GM12878 (cell line): Measurements from ENCODE around the gene ZNF148. TPM values are rescaled to one million over a fixed set of nuclear protein-coding genes. Genes with fewer than 3 reads are reported as not detected.

Source experiments
- ATAC-seq: fragments of 200-7000 bp; cut with Tn5 transposase; 3 replicates; pipeline ENCODE4 v1.9.1; 2020; ENCODE audit warnings: mild to moderate bottlenecking, moderate library complexity
- BruUV-seq: library from RNA; stranded (reverse); fragments of 400-500 nt; replicated peaks from 2 replicates; lab custom pipeline; 2021; lab: Mats Ljungman, UMichigan
- CTCF ChIA-PET: fragments of 300-600 bp; sonication (Branson Sonifier 250); formaldehyde crosslinking; extraction: SDS; loops from one replicate; lab custom pipeline; 2021; ENCODE audit warnings: inconsistent platforms; lab: Yijun Ruan, JAX
- POLR2A ChIA-PET: fragments of 350-600 bp; formaldehyde crosslinking; extraction: SDS; loops from one replicate; lab custom pipeline; 2021; ENCODE audit warnings: inconsistent platforms; lab: Charles Lee
- RAD21 ChIA-PET: fragments of 300-600 bp; sonication (Branson Sonifier 250); formaldehyde crosslinking; loops from one replicate; lab custom pipeline; 2023; ENCODE audit warnings: antibody characterized with exemption; ENCODE audit not compliant: unreplicated experiment; lab: Charles Lee
- SMC1A ChIA-PET: fragments of 300-600 bp; sonication (Branson Sonifier 250); formaldehyde crosslinking; loops from one replicate; lab custom pipeline; 2023; ENCODE audit not compliant: unreplicated experiment, uncharacterized antibody; lab: Charles Lee
- DNase-seq: peaks from one replicate; pipeline ENCODE4 v3.0.0-alpha.2; 2011; ENCODE audit warnings: low read depth, low spot score
- FAIRE-seq: peaks from 3 replicates; lab custom pipeline; 2011; peaks lifted over from hg19 to GRCh38; lab: Jason Lieb, UNC
- H2AFZ ChIP-seq: 2 replicates; pipeline ENCODE4 v1.6.0; 2011; ENCODE audit warnings: low read depth, low read length, control low read depth; ENCODE audit not compliant: control insufficient read depth
- H3K27ac ChIP-seq: 2 replicates; pipeline ENCODE4 v1.5.1; 2011; ENCODE audit warnings: control low read depth; ENCODE audit not compliant: control insufficient read depth, insufficient read depth
- H3K27me3 ChIP-seq, 2 experiments: replicated peaks in 1 of 2; 2 replicates each; pipeline versions ENCODE4 v1.6.0 to v1.6.1; 2011; ENCODE audit warnings: low read length in 1 of 2; ENCODE audit not compliant: control insufficient read depth in 2 of 2, insufficient read depth in 2 of 2
- H3K36me3 ChIP-seq, 2 experiments: 2 replicates each; pipeline ENCODE4 v1.5.1; 2011; ENCODE audit warnings: low read length in 1 of 2; ENCODE audit not compliant: control insufficient read depth in 2 of 2, insufficient read depth in 2 of 2
- H3K4me1 ChIP-seq: 2 replicates; pipeline ENCODE4 v1.6.1; 2011; ENCODE audit warnings: mild to moderate bottlenecking, low read length, moderate library complexity, mixed read lengths; ENCODE audit not compliant: control insufficient read depth, insufficient read depth
- H3K4me2 ChIP-seq: 2 replicates; pipeline ENCODE4 v1.6.0; 2011; ENCODE audit warnings: control low read depth; ENCODE audit not compliant: control insufficient read depth, insufficient read depth
- H3K4me3 ChIP-seq: fragments of 200-600 bp; sonication (generic); 2 replicates; pipeline ENCODE4 v1.5.1; 2016
- H3K79me2 ChIP-seq: 2 replicates; pipeline ENCODE4 v1.6.0; 2011; ENCODE audit warnings: low read length; ENCODE audit not compliant: control insufficient read depth, insufficient read depth
- H3K9ac ChIP-seq: 2 replicates; pipeline ENCODE4 v1.8.0; 2011; ENCODE audit warnings: low read length, control low read depth, mixed read lengths; ENCODE audit not compliant: control insufficient read depth, insufficient read depth
- H3K9me3 ChIP-seq: replicated peaks from 3 replicates; pipeline ENCODE4 v1.5.1; 2011; ENCODE audit warnings: mild to moderate bottlenecking, low read length; ENCODE audit not compliant: control insufficient read depth, insufficient read depth
- H4K20me1 ChIP-seq: 2 replicates; pipeline ENCODE4 v1.6.0; 2011; ENCODE audit not compliant: control insufficient read depth, insufficient read depth
- ASH2L ChIP-seq: fragments of 300-600, 200-600 bp; sonication (generic); IDR thresholded peaks from 2 replicates; pipeline ENCODE4 v1.6.1; 2017; ENCODE audit warnings: low read depth, mild to moderate bottlenecking, borderline replicate concordance
- BACH1 ChIP-seq: fragments of 450-650 bp; IDR thresholded peaks from 2 replicates; pipeline ENCODE4 v1.6.1; 2017; ENCODE audit warnings: mild to moderate bottlenecking, borderline replicate concordance
- BRCA1 ChIP-seq: IDR thresholded peaks from 2 replicates; pipeline ENCODE4 v1.6.1; 2011; ENCODE audit warnings: low read depth, low read length, improper control_type of control experiment
- CBX3 ChIP-seq: fragments of 200-600 bp; sonication (generic); IDR thresholded peaks from 2 replicates; pipeline ENCODE4 v1.6.1; 2016; ENCODE audit warnings: low read depth, borderline replicate concordance
- CBX5 ChIP-seq: sonication (generic); IDR thresholded peaks from 2 replicates; pipeline ENCODE4 v1.6.1; 2016; ENCODE audit warnings: low read depth, moderate library complexity, mild to moderate bottlenecking, inconsistent platforms
- MYB ChIP-seq: fragments of 150-350 bp; IDR thresholded peaks from 2 replicates; pipeline ENCODE4 v1.6.1; 2014; ENCODE audit warnings: mild to moderate bottlenecking, low read depth, low read length, borderline replicate concordance
- NFYB ChIP-seq: IDR thresholded peaks from 2 replicates; pipeline ENCODE4 v1.6.1; 2011; ENCODE audit warnings: low read depth, mild to moderate bottlenecking, low read length, improper control_type of control experiment, moderate library complexity; ENCODE audit not compliant: insufficient read depth
- POLR2A ChIP-seq: IDR thresholded peaks from 2 replicates; pipeline ENCODE4 v1.6.1; 2011; ENCODE audit warnings: low read depth, mild to moderate bottlenecking, low read length
- SIX5 ChIP-seq: IDR thresholded peaks from 2 replicates; pipeline ENCODE4 v1.6.1; 2011; ENCODE audit warnings: mild to moderate bottlenecking, low read depth, low read length, moderate library complexity; ENCODE audit not compliant: severe bottlenecking
- TBL1XR1 ChIP-seq: IDR thresholded peaks from 2 replicates; pipeline ENCODE4 v1.6.1; 2012; ENCODE audit warnings: low read depth, low read length, improper control_type of control experiment
- TCF3 ChIP-seq: IDR thresholded peaks from 2 replicates; pipeline ENCODE4 v1.6.1; 2012; ENCODE audit warnings: low read depth, mild to moderate bottlenecking, low read length, borderline replicate concordance; ENCODE audit not compliant: insufficient read depth
- WGBS: methylation state at CpG from one replicate; pipeline ENCODE4 v1.1.6; 2016; ENCODE audit warnings: low lambda C conversion rate; ENCODE audit not compliant: insufficient replicate concordance, insufficient coverage; ENCODE audit errors: missing lambda C conversion rate; 5-methylcytosine and 5-hydroxymethylcytosine counted together
- in situ Hi-C: fragments of 300-500 bp; cut with MboI; formaldehyde crosslinking; loops from 9 replicates; pipeline ENCODE4 v1.14.3; 2018; ENCODE audit warnings: mixed read lengths
- intact Hi-C: fragments of 100-400 bp; cut with micrococcal nuclease; formaldehyde crosslinking; loops from one replicate; pipeline ENCODE4 v1.14.2; 2022; ENCODE audit not compliant: unreplicated experiment
- polyA plus RNA-seq, 11 experiments: library from polyadenylated mRNA; depleted of rRNA in 4 of 11; unstranded in 6 of 11; stranded (reverse) in 5 of 11; fragments of >200 nt; fragmentation: Nextera tagmentation in 4 of 11; fragmentation: Illumina TruSeq in 1 of 11; extraction: Ambion mirVana in 4 of 11; extraction: Trizol in 1 of 11; gene quantifications; 1 replicate in 1 of 11; 2 replicates in 10 of 11; pipeline versions ENCODE4 v1.2.1 to v1.2.3, GENCODE V29; 2011 to 2016; ENCODE audit warnings: inconsistent platforms in 2 of 11, missing spikeins in 2 of 11, low read depth in 1 of 11
- total RNA-seq, 4 experiments: library from RNA; depleted of rRNA in 3 of 4; stranded (reverse); fragments of >200 nt in 3 of 4; fragmentation: Illumina TruSeq in 1 of 4; extraction: Trizol in 1 of 4; gene quantifications; 2 replicates each; pipeline versions ENCODE4 v1.2.1 to v1.2.3, GENCODE V29; 2013 to 2021
- TF ChIP-seq, protein P1 (sequence below): IDR thresholded peaks from 2 replicates; pipeline ENCODE4 v1.6.1; 2011; ENCODE audit warnings: low read depth, mild to moderate bottlenecking, low read length, moderate library complexity, borderline replicate concordance; ENCODE audit errors: extremely low read depth
- TF ChIP-seq, protein P2 (sequence below): fragments of 450-650 bp; IDR thresholded peaks from 2 replicates; pipeline ENCODE4 v1.6.1; 2017; ENCODE audit warnings: mild to moderate bottlenecking, moderate library complexity
- TF ChIP-seq, protein P3 (sequence below): fragments of 450-650 bp; IDR thresholded peaks from 2 replicates; pipeline ENCODE4 v1.6.1; 2017; ENCODE audit warnings: borderline replicate concordance

Gene ZNF148
- total and polyA plus RNA-seq, 10 of the 15 experiments (the other 5 are each of a cell fraction or from before 2014, with no cell fraction given): 8.6 to 40.4 (median 26.7) TPM

DNA sequence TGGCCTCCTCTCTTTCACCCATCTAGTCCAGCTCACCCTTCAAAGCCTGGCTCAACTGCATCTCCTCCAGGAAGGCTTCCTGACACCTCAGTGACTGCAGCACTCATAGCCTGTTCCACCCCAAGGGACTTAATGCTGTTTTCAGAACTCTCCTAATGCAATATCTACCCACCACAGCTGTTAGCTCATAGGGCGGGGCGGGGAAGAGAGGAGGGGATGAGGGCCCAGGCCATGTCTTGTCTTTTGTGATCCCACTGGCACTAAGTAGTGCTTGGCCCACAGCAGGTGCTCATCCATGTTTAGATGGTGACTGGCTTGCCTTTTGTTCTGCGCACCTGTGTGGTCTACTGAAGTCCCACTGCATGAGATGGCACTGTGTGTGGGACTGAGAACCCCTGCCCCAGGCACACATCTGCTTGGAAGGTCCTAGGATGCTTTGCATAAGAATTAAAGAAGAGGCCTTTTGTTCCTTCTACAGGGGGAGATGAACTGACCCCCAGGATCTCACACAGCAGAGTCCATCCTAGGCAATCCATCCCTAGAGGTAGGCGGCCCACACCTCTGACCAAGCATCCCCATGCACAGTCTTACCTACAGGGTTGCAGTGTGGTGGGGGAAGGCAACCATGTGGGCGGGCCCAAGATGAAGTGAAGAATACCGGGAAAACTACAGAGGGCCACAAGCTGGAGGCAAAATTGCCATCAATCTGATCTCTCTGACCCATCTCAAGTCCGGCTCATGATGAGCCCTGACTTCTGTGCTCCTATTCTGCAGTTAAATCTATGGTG, 185.6 kb downstream of the ZNF148 start:
- DNase-seq: no peak
- Histone ChIP-seq H3K79me2 (no peaks in the 10 kb centered on the region), H3K27me3 (no peaks in the 10 kb centered on the region), H3K36me3 (no peaks in the 10 kb centered on the region), H2AFZ (no peak overlapping the region), H3K4me3 (no peak overlapping the region), H4K20me1 (no peaks in the 10 kb centered on the region), H3K4me1 (peaks cover 49% of the 10 kb centered on the region), H3K9me3 (no peaks in the 10 kb centered on the region; the same call in 2 of the 3 replicates), H3K27ac (no peak overlapping the region), H3K9ac (no peak overlapping the region), H3K4me2 (no peak overlapping the region)
- no peak for ATAC-seq
- BruUV-seq: no TSS peak
- ChIA-PET POLR2A (no interaction called here), RAD21 (no interaction called here), SMC1A (interaction anchor here (0.9 to 1.4 kb wide), 2 partner anchors 10 to 12 kb away, joined by 3 to 6 read pairs; no protein-coding TSS in a partner anchor), CTCF (interaction anchor here (0.9 to 1.2 kb wide), 2 partner anchors 10 to 12 kb away, joined by 3 to 4 read pairs; no protein-coding TSS in a partner anchor)
- in situ Hi-C loops (no loop called here), intact Hi-C loops (no loop called here)
- no peak for FAIRE-seq
- 87% methylated on average over 7 of the region's 7 CpGs for WGBS
- TF ChIP-seq BACH1 (no peak), NFYB (no peak), CBX5 (no peak), CBX3 (no peak), POLR2A (no peak), SIX5 (no peak), TBL1XR1 (no peak), BRCA1 (no peak), MYB (no peak), TCF3 (no peak), ASH2L (no peak)
- TF ChIP-seq, protein P1, sequence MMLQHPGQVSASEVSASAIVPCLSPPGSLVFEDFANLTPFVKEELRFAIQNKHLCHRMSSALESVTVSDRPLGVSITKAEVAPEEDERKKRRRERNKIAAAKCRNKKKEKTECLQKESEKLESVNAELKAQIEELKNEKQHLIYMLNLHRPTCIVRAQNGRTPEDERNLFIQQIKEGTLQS: no peak
- TF ChIP-seq, protein P2, sequence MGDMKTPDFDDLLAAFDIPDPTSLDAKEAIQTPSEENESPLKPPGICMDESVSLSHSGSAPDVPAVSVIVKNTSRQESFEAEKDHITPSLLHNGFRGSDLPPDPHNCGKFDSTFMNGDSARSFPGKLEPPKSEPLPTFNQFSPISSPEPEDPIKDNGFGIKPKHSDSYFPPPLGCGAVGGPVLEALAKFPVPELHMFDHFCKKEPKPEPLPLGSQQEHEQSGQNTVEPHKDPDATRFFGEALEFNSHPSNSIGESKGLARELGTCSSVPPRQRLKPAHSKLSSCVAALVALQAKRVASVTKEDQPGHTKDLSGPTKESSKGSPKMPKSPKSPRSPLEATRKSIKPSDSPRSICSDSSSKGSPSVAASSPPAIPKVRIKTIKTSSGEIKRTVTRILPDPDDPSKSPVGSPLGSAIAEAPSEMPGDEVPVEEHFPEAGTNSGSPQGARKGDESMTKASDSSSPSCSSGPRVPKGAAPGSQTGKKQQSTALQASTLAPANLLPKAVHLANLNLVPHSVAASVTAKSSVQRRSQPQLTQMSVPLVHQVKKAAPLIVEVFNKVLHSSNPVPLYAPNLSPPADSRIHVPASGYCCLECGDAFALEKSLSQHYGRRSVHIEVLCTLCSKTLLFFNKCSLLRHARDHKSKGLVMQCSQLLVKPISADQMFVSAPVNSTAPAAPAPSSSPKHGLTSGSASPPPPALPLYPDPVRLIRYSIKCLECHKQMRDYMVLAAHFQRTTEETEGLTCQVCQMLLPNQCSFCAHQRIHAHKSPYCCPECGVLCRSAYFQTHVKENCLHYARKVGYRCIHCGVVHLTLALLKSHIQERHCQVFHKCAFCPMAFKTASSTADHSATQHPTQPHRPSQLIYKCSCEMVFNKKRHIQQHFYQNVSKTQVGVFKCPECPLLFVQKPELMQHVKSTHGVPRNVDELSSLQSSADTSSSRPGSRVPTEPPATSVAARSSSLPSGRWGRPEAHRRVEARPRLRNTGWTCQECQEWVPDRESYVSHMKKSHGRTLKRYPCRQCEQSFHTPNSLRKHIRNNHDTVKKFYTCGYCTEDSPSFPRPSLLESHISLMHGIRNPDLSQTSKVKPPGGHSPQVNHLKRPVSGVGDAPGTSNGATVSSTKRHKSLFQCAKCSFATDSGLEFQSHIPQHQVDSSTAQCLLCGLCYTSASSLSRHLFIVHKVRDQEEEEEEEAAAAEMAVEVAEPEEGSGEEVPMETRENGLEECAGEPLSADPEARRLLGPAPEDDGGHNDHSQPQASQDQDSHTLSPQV: no peak
- TF ChIP-seq, protein P3, sequence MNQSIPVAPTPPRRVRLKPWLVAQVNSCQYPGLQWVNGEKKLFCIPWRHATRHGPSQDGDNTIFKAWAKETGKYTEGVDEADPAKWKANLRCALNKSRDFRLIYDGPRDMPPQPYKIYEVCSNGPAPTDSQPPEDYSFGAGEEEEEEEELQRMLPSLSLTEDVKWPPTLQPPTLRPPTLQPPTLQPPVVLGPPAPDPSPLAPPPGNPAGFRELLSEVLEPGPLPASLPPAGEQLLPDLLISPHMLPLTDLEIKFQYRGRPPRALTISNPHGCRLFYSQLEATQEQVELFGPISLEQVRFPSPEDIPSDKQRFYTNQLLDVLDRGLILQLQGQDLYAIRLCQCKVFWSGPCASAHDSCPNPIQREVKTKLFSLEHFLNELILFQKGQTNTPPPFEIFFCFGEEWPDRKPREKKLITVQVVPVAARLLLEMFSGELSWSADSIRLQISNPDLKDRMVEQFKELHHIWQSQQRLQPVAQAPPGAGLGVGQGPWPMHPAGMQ: no peak
